NCI-H146 (cell line): ENCODE measurements around the gene HLA-E.
A peak's percentile ranks its signal among the peaks of the same experiment; 100 is the strongest.
"Not testable (repeated sequence)": the region's sequence is repeated elsewhere in the genome, so short reads cannot be mapped to it uniquely, and the experiment has no call there.

Experiments used
- DNase-seq: peaks from one replicate; lab custom pipeline; 2025; lab: John Stamatoyannopoulos, UW

HLA-E gene

GRCh38 chr6:30481211-30481964 is 7.9 kb upstream of the HLA-E start:
- no peak for DNase-seq

DNA sequence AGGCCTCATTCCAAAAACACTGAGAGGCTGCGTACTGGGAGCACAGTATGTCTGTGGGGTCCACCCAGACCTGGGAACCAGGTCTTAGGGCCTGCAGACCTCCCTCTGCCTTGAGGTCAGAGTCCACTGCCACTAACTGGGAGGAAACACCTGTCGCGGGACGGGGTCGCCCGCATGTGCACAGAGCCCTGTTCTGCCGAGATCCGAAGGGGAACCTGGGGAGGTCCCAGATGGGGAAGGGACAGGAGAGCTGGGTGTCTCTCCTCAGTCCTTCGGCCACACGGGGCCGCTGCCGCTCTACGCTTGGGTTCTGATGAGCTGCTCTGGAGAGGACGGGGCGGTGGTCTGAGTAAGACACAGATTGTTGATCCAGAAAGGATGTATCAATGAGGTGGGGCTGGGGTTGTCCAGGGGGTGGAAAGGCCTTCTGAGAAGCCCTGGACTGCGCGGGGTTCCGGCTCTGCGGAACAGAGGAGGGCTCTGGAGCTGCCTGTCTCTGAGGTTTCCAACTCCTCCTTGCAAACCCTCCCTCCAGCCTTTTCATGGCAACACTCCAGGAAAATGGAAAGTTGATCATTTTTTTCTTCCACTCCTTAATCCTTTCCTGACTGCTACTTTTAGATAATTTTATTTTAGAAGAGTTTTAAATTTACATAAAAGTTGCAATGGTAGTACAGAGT is 7.2 kb upstream of the HLA-E start:
- peak; percentile 53 for DNase-seq

GRCh38 chr6:30483677-30484279 is 5.5 kb upstream of the HLA-E start:
- peak; percentile 27 for DNase-seq

- no peak for DNase-seq
Observed at GRCh38 chr6:30485236-30485635, 4.1 kb upstream of the HLA-E start.

DNA sequence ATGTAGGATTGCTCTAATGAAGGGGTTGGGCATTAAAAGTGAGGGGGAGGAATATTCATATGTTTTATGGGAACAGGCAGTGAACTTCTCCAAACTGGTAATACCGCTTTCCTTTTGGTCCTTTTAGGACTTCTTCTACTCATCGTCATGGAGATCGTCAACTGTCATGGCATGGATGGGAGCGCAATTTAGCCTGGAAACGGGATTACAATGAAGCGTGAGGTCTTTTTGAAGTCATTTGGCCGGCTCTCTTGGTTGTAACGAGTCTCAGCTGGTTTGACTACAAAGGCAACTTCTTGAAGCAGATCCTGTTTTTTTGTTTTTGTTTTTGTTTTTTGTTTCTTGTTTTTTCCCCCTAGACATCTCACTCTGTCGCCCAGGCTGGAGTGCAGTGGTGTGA is 1.4 kb upstream of the HLA-E start:
- no peak for DNase-seq

DNA sequence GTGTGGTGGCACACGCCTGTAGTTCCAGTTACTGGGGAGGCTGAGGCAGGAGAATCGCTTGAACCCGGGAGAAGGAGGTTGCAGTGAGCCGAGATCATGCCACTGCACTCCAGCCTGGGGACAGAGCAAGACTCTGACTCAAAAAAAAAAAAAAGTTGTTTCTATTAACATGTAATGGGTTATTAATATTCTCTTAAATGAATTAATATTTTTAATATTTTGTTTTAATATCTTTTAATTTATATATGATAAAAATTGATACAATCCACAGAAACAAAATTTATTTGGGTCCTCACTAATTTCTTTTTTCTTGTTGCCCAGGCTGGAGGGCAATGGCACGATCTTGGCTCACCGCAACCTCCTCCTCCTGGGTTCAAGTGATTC is 620 bp upstream of the HLA-E start:
- not testable (repeated sequence) for DNase-seq

- DNase-seq: peak; percentile 41
Observed at GRCh38 chr6:30490026-30490876, 942 bp downstream of the HLA-E start.

DNA sequence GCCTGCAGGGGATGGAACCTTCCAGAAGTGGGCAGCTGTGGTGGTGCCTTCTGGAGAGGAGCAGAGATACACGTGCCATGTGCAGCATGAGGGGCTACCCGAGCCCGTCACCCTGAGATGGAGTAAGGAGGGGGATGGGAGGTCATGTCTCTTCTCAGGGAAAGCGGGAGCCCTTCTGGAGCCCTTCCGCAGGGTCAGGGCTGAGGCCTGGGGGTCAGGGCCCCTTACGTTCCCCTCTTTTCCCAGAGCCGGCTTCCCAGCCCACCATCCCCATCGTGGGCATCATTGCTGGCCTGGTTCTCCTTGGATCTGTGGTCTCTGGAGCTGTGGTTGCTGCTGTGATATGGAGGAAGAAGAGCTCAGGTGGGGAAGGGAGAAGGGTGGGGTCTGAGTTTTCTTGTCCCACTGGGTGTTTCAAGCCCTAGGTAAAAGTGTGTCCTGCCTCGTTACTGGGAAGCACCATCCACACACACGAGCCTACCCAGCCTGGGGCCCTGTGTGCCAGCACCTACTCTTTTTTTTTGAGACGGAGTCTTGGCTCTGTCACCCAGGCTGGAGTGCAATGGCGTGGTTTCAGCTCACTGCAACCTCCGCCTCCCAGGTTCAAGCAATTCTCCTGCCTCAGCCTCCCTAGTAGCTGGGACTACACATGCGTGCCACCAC is 2.1 kb downstream of the HLA-E start:
- not testable (repeated sequence) for DNase-seq

GRCh38 chr6:30491991-30492952 is 3.0 kb downstream of the HLA-E start:
- no peak for DNase-seq

GRCh38 chr6:30493643-30494250 is 4.4 kb downstream of the HLA-E start:
- no peak for DNase-seq

DNA sequence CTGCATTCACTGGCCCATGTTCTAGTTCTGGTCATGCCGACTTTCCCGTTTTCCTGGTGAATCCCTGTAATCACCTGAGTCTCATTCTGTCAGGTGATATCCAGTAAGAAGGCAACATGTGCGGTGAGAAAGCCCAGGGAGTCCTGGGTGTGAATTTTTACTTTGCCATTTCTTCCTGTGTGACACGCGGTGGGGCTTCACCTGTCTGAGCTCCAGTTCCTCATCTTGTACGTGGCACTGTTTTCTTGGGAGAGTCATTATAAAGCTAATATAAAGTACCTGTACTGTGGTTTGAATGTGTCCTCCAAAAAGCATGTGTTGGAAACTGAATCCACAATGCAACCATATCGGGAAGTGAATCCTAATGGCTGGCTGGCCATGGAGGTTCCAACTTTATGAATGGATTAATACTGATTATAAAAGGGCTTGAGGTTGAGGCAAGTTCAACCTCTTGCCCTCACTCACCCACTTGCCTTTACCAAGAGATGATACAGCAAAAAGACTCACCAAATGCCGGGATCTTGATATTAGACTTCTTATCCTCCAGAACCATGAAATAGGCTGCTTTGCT is 5.1 kb downstream of the HLA-E start:
- DNase-seq: no peak

- not testable (repeated sequence) for DNase-seq
Observed at GRCh38 chr6:30495060-30495459, 5.8 kb downstream of the HLA-E start.

GRCh38 chr6:30495993-30496392 is 6.7 kb downstream of the HLA-E start:
- no peak for DNase-seq

DNA sequence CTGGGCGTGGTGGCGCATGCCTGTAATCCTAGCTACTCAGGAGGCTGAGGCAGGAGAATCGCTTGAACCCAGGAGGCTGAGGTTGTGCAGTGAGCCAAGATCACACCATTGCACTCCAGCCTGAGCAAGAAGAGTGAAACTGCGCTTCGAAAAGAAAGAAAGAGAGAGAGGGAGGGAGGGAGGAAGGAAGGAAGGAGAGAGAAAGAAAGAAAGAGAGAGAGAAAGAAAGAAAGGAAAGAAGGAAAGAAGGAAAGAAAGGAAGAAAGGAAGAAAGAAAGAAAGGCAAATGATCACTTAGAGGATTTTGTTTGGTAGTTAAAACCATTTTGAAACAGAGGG is 7.9 kb downstream of the HLA-E start:
- not testable (repeated sequence) for DNase-seq

DNA sequence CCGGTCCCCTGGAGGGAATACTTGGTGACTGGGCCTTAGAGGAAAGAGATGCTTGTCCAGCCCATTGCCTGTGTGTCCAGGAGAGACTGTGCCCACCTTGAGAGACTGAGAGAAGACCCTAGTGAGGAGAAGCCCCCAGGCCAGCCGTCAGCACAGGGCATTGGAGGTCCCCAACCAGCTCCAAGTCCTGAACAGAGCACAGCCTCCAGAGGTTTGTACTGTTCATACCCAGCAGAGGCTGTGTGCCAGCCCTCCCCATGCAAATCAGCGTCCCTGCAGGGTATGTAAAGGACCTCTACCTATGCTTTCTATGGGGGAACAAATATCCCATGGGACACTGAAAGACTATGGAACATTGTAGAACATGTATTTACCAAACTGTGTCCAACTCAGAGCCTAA is 8.4 kb downstream of the HLA-E start:
- no peak for DNase-seq

DNA sequence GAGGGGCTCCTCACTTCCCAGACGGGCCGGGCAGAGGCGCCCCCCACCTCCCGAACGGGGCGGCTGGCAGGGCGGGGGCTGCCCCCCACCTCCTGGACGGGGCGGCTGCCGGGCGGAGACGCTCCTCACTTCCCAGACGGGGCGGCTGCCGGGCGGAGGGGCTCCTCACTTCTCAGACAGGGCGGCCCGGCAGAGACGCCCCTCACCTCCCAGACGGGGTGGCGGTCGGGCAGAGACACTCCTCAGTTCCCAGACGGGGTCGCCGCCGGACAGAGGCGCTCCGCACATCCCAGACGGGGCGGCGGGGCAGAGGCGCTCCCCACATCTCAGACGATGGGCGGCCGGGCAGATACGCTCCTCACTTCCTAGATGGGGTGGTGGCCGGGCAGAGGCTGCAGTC is 9.4 kb downstream of the HLA-E start:
- not testable (repeated sequence) for DNase-seq

GRCh38 chr6:30500421-30501355 is 11.4 kb downstream of the HLA-E start:
- DNase-seq: no peak
